SJSA1 (cell line): Measurements from ENCODE around the gene ZNF365. TPM values are rescaled to one million over a fixed set of nuclear protein-coding genes. Genes with fewer than 3 reads are reported as not detected.
A peak's percentile ranks its signal among the peaks of the same experiment; 100 is the strongest.
"Not testable (repeated sequence)": the region's sequence is repeated elsewhere in the genome, so short reads cannot be mapped to it uniquely, and the experiment has no call there.

Source experiments
- DNase-seq, 2 experiments: peaks; one replicate each; pipeline ENCODE4 v3.0.0-alpha.2; 2015 to 2020; ENCODE audit warnings: low spot score in 2 of 2, low read depth in 1 of 2
- H3K27ac ChIP-seq: fragments of 250-450 bp; sonication (Bioruptor Pico); 2 replicates; pipeline ENCODE4 v1.5.1; 2020; ENCODE audit warnings: mild to moderate bottlenecking, moderate library complexity
- H3K27me3 ChIP-seq: fragments of 250-450 bp; sonication (Bioruptor Pico); replicated peaks from 2 replicates; pipeline ENCODE4 v1.5.1; 2020; ENCODE audit warnings: mild to moderate bottlenecking, moderate library complexity
- H3K36me3 ChIP-seq: fragments of 250-450 bp; sonication (Bioruptor Pico); 2 replicates; pipeline ENCODE4 v1.5.1; 2020; ENCODE audit warnings: mild to moderate bottlenecking
- H3K4me1 ChIP-seq: fragments of 250-450 bp; sonication (Bioruptor Pico); replicated peaks from 2 replicates; pipeline ENCODE4 v1.6.1; 2021; ENCODE audit warnings: mild to moderate bottlenecking
- H3K4me3 ChIP-seq: fragments of 250-450 bp; sonication (Bioruptor Pico); 2 replicates; pipeline ENCODE4 v1.5.1; 2020; ENCODE audit warnings: mild to moderate bottlenecking
- H3K9me3 ChIP-seq: fragments of 250-450 bp; sonication (Bioruptor Pico); replicated peaks from 2 replicates; pipeline ENCODE4 v1.5.1; 2020; ENCODE audit warnings: mild to moderate bottlenecking
- total RNA-seq: library from RNA; depleted of rRNA; stranded (reverse); fragments of >200 nt; shearing (Covaris generic); gene quantifications from 2 replicates; pipeline ENCODE4 v1.2.3, GENCODE V29; 2014

Gene ZNF365
- total RNA-seq, 1 experiment from 2014 or later = 1.4 TPM

- no peaks in the 10 kb centered on the region for H3K27me3 ChIP-seq
- H3K4me1 ChIP-seq = no peaks in the 10 kb centered on the region
- H3K27ac ChIP-seq = no peak overlapping the region
- peaks cover 2% of the 10 kb centered on the region; the same call in 1 of the 2 replicates for H3K9me3 ChIP-seq
- H3K36me3 ChIP-seq = no peaks in the 10 kb centered on the region
- no peak for DNase-seq
- no peak overlapping the region for H3K4me3 ChIP-seq
Observed at GRCh38 chr10:62352356-62352970, 21.7 kb upstream of the ZNF365 start.

- H3K9me3 ChIP-seq = no peaks in the 10 kb centered on the region
- H3K27ac ChIP-seq = no peak overlapping the region
- H3K27me3 ChIP-seq = no peaks in the 10 kb centered on the region
- H3K36me3 ChIP-seq = no peaks in the 10 kb centered on the region
- no peaks in the 10 kb centered on the region for H3K4me1 ChIP-seq
- no peak for DNase-seq
- no peak overlapping the region for H3K4me3 ChIP-seq
Observed at GRCh38 chr10:62354916-62355315, 19.3 kb upstream of the ZNF365 start.

- no peaks in the 10 kb centered on the region for H3K27me3 ChIP-seq
- no peak overlapping the region for H3K4me3 ChIP-seq
- no peaks in the 10 kb centered on the region for H3K36me3 ChIP-seq
- DNase-seq = no peak
- no peaks in the 10 kb centered on the region for H3K4me1 ChIP-seq
- no peak overlapping the region for H3K27ac ChIP-seq
- no peaks in the 10 kb centered on the region for H3K9me3 ChIP-seq
Observed at GRCh38 chr10:62356447-62356846, 17.7 kb upstream of the ZNF365 start.

- H3K36me3 ChIP-seq, H3K27me3 ChIP-seq, H3K4me1 ChIP-seq, H3K9me3 ChIP-seq, H3K27ac ChIP-seq, DNase-seq, H3K4me3 ChIP-seq: not testable (repeated sequence)
Observed at GRCh38 chr10:62358151-62358550, 16.0 kb upstream of the ZNF365 start.

- Histone ChIP-seq H3K27me3 (no peaks in the 10 kb centered on the region), H3K36me3 (0 out of 2 replicates have a peak, but pooled peaks cover 3% of the 10 kb centered on the region), H3K9me3 (0 out of 2 replicates have a peak, but pooled peaks cover 3% of the 10 kb centered on the region), H3K4me3 (peak overlapping the region; percentile 83), H3K27ac (no peak overlapping the region), H3K4me1 (peaks cover 14% of the 10 kb centered on the region)
- no peak for DNase-seq
Observed at GRCh38 chr10:62373639-62373994, 552 bp upstream of the ZNF365 start.

GRCh38 chr10:62374862-62375710 is 917 bp downstream of the ZNF365 start:
- Histone ChIP-seq H3K27me3 (no peaks in the 10 kb centered on the region), H3K27ac (no peak overlapping the region), H3K4me3 (peak overlapping the region; percentile 83), H3K4me1 (peaks cover 22% of the 10 kb centered on the region), H3K9me3 (0 out of 2 replicates have a peak, but pooled peaks cover 3% of the 10 kb centered on the region), H3K36me3 (0 out of 2 replicates have a peak, but pooled peaks cover 3% of the 10 kb centered on the region)
- no peak for DNase-seq

- Histone ChIP-seq H3K4me3 (no peak overlapping the region), H3K36me3 (0 out of 2 replicates have a peak, but pooled peaks cover 3% of the 10 kb centered on the region), H3K4me1 (peaks cover 32% of the 10 kb centered on the region), H3K9me3 (0 out of 2 replicates have a peak, but pooled peaks cover 3% of the 10 kb centered on the region), H3K27ac (no peak overlapping the region), H3K27me3 (no peaks in the 10 kb centered on the region)
- DNase-seq = no peak
Observed at GRCh38 chr10:62376071-62377025, 2.2 kb downstream of the ZNF365 start.

GRCh38 chr10:62377026-62377415 is 2.9 kb downstream of the ZNF365 start:
- DNase-seq = no peak
- H3K27ac ChIP-seq = no peak overlapping the region
- H3K4me1 ChIP-seq = peaks cover 32% of the 10 kb centered on the region
- H3K36me3 ChIP-seq = 0 out of 2 replicates have a peak, but pooled peaks cover 3% of the 10 kb centered on the region
- no peak overlapping the region for H3K4me3 ChIP-seq
- 0 out of 2 replicates have a peak, but pooled peaks cover 3% of the 10 kb centered on the region for H3K9me3 ChIP-seq
- H3K27me3 ChIP-seq = no peaks in the 10 kb centered on the region

GRCh38 chr10:62377966-62378365 is 3.8 kb downstream of the ZNF365 start:
- no peak overlapping the region for H3K4me3 ChIP-seq
- H3K9me3 ChIP-seq = 0 out of 2 replicates have a peak, but pooled peaks cover 3% of the 10 kb centered on the region
- no peak for DNase-seq

GRCh38 chr10:62378877-62379276 is 4.7 kb downstream of the ZNF365 start:
- DNase-seq, H3K4me3 ChIP-seq, H3K27me3 ChIP-seq, H3K9me3 ChIP-seq, H3K36me3 ChIP-seq, H3K27ac ChIP-seq: not testable (repeated sequence)
- H3K4me1 ChIP-seq = peaks cover 37% of the 10 kb centered on the region

More at GRCh38 chr10:62377966-62378365, 3.8 kb downstream of the ZNF365 start:
- Histone ChIP-seq H3K27me3 (no peaks in the 10 kb centered on the region), H3K36me3 (0 out of 2 replicates have a peak, but pooled peaks cover 3% of the 10 kb centered on the region), H3K27ac (no peak overlapping the region), H3K4me1 (peaks cover 32% of the 10 kb centered on the region)

- H3K9me3 ChIP-seq = 0 out of 2 replicates have a peak, but pooled peaks cover 2% of the 10 kb centered on the region
- peaks cover 37% of the 10 kb centered on the region for H3K4me1 ChIP-seq
- H3K27me3 ChIP-seq = no peaks in the 10 kb centered on the region
- no peak overlapping the region for H3K27ac ChIP-seq
- no peak overlapping the region for H3K4me3 ChIP-seq
- DNase-seq = no peak
- H3K36me3 ChIP-seq = no peaks in the 10 kb centered on the region
Observed at GRCh38 chr10:62379394-62379793, 5.2 kb downstream of the ZNF365 start.

GRCh38 chr10:62380016-62380415 is 5.8 kb downstream of the ZNF365 start:
- peak; percentile 49 to 72 for DNase-seq
- no peaks in the 10 kb centered on the region for H3K36me3 ChIP-seq
- H3K27me3 ChIP-seq = no peaks in the 10 kb centered on the region
- H3K4me1 ChIP-seq = peaks cover 38% of the 10 kb centered on the region
- H3K27ac ChIP-seq = no peak overlapping the region
- H3K4me3 ChIP-seq = no peak overlapping the region
- H3K9me3 ChIP-seq = no peaks in the 10 kb centered on the region

GRCh38 chr10:62381385-62382102 is 7.4 kb downstream of the ZNF365 start:
- Histone ChIP-seq H3K4me1 (peaks cover 41% of the 10 kb centered on the region), H3K27ac (no peak overlapping the region)

More at GRCh38 chr10:62381385-62382102, 7.4 kb downstream of the ZNF365 start:
- Histone ChIP-seq H3K36me3 (no peaks in the 10 kb centered on the region), H3K9me3 (no peaks in the 10 kb centered on the region), H3K4me3 (no peak overlapping the region), H3K27me3 (no peaks in the 10 kb centered on the region)
- no peak for DNase-seq
